ENCODE measurements around the gene APC2.

DNA sequence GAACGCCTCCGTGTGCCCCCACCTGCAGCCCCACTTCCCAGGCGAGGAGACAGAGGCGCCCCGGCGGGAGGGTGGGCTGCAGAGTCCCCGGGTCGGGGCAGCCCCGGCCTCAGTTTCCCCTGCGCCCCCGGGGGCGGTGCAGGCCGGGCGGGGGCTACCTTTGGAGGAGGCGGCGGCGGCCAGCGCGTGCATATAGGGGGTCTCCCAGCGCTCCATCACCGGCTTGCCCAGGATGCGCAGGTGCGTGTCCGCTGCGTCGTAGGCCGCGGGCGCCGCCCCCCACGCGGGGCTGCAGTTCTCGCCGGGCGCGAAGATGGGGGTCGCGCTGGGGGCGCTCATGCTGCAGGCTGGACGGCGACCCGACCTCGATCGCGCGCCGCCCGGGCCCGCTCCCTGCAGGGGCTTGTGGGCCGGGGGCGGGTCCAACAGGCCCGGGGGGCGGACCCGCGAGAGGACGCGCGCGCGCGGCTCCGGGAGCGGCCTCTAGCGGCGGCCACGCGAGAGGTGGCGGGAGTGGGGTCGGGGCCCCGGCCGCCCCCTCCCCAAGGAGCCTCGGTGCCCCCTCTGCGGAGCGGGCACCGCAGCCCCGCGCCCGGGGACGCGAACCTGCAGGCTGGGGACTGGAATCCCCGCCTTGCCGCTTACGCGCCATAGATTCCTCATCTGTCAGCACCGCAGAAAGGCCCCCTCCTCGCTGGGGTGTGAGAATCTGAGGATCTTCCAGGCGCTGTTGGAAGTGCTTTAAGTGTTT, 48.6 kb upstream of the APC2 start, which contains the start of gene GAMT:
- TF ChIP-seq, protein P1, sequence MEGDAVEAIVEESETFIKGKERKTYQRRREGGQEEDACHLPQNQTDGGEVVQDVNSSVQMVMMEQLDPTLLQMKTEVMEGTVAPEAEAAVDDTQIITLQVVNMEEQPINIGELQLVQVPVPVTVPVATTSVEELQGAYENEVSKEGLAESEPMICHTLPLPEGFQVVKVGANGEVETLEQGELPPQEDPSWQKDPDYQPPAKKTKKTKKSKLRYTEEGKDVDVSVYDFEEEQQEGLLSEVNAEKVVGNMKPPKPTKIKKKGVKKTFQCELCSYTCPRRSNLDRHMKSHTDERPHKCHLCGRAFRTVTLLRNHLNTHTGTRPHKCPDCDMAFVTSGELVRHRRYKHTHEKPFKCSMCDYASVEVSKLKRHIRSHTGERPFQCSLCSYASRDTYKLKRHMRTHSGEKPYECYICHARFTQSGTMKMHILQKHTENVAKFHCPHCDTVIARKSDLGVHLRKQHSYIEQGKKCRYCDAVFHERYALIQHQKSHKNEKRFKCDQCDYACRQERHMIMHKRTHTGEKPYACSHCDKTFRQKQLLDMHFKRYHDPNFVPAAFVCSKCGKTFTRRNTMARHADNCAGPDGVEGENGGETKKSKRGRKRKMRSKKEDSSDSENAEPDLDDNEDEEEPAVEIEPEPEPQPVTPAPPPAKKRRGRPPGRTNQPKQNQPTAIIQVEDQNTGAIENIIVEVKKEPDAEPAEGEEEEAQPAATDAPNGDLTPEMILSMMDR (IDR thresholded peaks at IDR 0.05), result peak; percentile 84; the same call in 1 of the 2 replicates
- no peak for TF ChIP-seq POLR2AphosphoS5 (IDR thresholded peaks at IDR 0.05; ENCODE audit: low read depth, low read length)
- TF ChIP-seq, protein P2, sequence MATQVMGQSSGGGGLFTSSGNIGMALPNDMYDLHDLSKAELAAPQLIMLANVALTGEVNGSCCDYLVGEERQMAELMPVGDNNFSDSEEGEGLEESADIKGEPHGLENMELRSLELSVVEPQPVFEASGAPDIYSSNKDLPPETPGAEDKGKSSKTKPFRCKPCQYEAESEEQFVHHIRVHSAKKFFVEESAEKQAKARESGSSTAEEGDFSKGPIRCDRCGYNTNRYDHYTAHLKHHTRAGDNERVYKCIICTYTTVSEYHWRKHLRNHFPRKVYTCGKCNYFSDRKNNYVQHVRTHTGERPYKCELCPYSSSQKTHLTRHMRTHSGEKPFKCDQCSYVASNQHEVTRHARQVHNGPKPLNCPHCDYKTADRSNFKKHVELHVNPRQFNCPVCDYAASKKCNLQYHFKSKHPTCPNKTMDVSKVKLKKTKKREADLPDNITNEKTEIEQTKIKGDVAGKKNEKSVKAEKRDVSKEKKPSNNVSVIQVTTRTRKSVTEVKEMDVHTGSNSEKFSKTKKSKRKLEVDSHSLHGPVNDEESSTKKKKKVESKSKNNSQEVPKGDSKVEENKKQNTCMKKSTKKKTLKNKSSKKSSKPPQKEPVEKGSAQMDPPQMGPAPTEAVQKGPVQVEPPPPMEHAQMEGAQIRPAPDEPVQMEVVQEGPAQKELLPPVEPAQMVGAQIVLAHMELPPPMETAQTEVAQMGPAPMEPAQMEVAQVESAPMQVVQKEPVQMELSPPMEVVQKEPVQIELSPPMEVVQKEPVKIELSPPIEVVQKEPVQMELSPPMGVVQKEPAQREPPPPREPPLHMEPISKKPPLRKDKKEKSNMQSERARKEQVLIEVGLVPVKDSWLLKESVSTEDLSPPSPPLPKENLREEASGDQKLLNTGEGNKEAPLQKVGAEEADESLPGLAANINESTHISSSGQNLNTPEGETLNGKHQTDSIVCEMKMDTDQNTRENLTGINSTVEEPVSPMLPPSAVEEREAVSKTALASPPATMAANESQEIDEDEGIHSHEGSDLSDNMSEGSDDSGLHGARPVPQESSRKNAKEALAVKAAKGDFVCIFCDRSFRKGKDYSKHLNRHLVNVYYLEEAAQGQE (IDR thresholded peaks at IDR 0.05; ENCODE audit: insufficient read depth in 1 of 2, low read depth in 2 of 2, low read length in 1 of 2), result no peak
- TF ChIP-seq TCF7L2 (IDR thresholded peaks at IDR 0.05; ENCODE audit: low read depth, low read length), result no peak

Data from Panc1 (cell line).